KMS-11 (cell line): Measurements from ENCODE around the gene LDB1.

ENCODE experiments used
- H2AFZ ChIP-seq: fragments of 200-600 bp; sonication (generic); 2 replicates; pipeline ENCODE4 v1.6.1; 2016; ENCODE audit warnings: antibody characterized with exemption, mixed run types, low read depth
- H3K27ac ChIP-seq: fragments of 200-600 bp; sonication (generic); 2 replicates; pipeline ENCODE4 v1.6.1; 2016; ENCODE audit warnings: mild to moderate bottlenecking, mixed run types
- H3K27me3 ChIP-seq: fragments of 200-600 bp; sonication (generic); 2 replicates; pipeline ENCODE4 v1.6.1; 2017; ENCODE audit warnings: mild to moderate bottlenecking, low read depth, mixed run types, moderate library complexity; ENCODE audit not compliant: insufficient read depth
- H3K36me3 ChIP-seq: fragments of 200-600 bp; sonication (generic); 2 replicates; pipeline ENCODE4 v1.6.1; 2017; ENCODE audit warnings: mild to moderate bottlenecking, mixed run types; ENCODE audit not compliant: insufficient read depth
- H3K4me1 ChIP-seq: fragments of 200-600 bp; sonication (generic); 2 replicates; pipeline ENCODE4 v1.6.1; 2016; ENCODE audit warnings: mild to moderate bottlenecking, low read depth, mixed run types; ENCODE audit not compliant: poor library complexity, severe bottlenecking
- H3K4me2 ChIP-seq: fragments of 200-600 bp; sonication (generic); 2 replicates; pipeline ENCODE4 v1.7.0; 2016; ENCODE audit warnings: mild to moderate bottlenecking, mixed run types
- H3K4me3 ChIP-seq: fragments of 200-600 bp; sonication (generic); IDR thresholded peaks from 2 replicates; pipeline ENCODE4 v1.6.1; 2017; ENCODE audit warnings: low read depth, low read length, mixed read lengths; ENCODE audit not compliant: insufficient read depth
- H3K79me2 ChIP-seq: fragments of 200-600 bp; sonication (generic); 2 replicates; pipeline ENCODE4 v1.6.1; 2016; ENCODE audit warnings: low read depth, mixed run types; ENCODE audit not compliant: insufficient read depth
- H3K9ac ChIP-seq: fragments of 200-600 bp; sonication (generic); 2 replicates; pipeline ENCODE4 v1.6.1; 2016; ENCODE audit warnings: mild to moderate bottlenecking, mixed run types
- H4K20me1 ChIP-seq: fragments of 200-600 bp; sonication (generic); 2 replicates; pipeline ENCODE4 v1.6.1; 2016; ENCODE audit warnings: mild to moderate bottlenecking, mixed run types; ENCODE audit not compliant: insufficient read depth
- CTCF ChIP-seq: fragments of 200-600 bp; sonication (generic); conservative IDR thresholded peaks from 2 replicates; pipeline ENCODE4 v1.6.1; 2017; ENCODE audit warnings: low read depth, mild to moderate bottlenecking, antibody characterized with exemption, low read length, moderate library complexity, mixed read lengths

Gene LDB1

DNA sequence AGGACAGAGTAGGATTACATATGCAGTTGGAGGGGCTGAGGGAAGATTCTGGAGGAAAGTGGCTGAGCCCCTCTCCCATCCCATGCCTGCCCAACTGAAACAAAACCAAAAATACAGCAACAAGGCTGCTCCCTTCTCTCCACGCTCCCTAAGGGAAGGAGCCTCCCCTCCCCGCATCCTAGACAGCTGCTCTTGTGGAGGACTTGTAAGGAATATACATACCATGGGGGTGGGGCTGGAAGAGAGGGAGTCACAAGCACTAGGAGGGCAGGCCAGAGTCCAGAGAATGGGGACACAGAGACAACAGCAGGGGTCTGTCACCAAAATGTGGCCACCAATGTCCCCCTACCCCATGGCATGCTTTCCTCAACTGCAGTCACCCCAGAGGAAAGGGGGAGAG lies 13.2 kb downstream of the LDB1 start:
- Histone ChIP-seq H3K27me3 (no peaks in the 10 kb centered on the region), H3K36me3 (no peaks in the 10 kb centered on the region; the same call in 1 of the 2 replicates), H3K4me2 (no peak overlapping the region), H2AFZ (no peak overlapping the region), H3K27ac (no peak overlapping the region), H3K4me3 (no peak overlapping the region), H4K20me1 (no peaks in the 10 kb centered on the region; the same call in 1 of the 2 replicates), H3K4me1 (no peaks in the 10 kb centered on the region), H3K9ac (no peak overlapping the region), H3K79me2 (peaks cover 6% of the 10 kb centered on the region; the same call in 1 of the 2 replicates)
- TF ChIP-seq CTCF = no peak

- H4K20me1 ChIP-seq = no peaks in the 10 kb centered on the region
- no peak for TF ChIP-seq CTCF
- H3K27ac ChIP-seq = no peak overlapping the region
- no peak overlapping the region for H3K9ac ChIP-seq
- H3K36me3 ChIP-seq = no peaks in the 10 kb centered on the region
- H3K4me2 ChIP-seq = no peak overlapping the region
- no peak overlapping the region for H3K4me3 ChIP-seq
- H3K79me2 ChIP-seq = no peaks in the 10 kb centered on the region
- no peaks in the 10 kb centered on the region for H3K4me1 ChIP-seq
- no peak overlapping the region for H2AFZ ChIP-seq
- no peaks in the 10 kb centered on the region for H3K27me3 ChIP-seq
Observed at GRCh38 chr10:102102421-102102820, 17.7 kb downstream of the LDB1 start.

DNA sequence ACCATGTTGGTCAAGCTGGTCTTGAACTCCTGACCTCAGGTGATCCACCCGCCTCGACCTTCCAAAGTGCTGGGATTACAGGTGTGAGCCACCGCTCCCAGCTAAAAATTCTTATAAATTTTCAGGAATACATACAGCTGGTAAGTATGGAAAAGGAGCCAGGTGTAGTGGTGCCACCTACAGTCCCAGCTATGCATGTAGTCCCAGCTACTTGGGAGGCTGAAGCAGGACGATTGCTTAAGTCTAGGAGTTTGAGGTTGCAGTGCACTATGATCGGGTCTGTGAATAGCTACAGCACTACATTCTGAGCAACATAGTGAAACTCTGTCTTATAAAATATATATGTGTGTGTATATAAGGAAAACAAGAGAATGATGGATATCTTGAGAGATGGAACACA lies 19.0 kb downstream of the LDB1 start:
- no peak overlapping the region for H3K4me2 ChIP-seq
- no peak overlapping the region for H2AFZ ChIP-seq
- H3K27me3 ChIP-seq = no peaks in the 10 kb centered on the region
- H3K36me3 ChIP-seq = no peaks in the 10 kb centered on the region
- no peak overlapping the region for H3K9ac ChIP-seq
- H4K20me1 ChIP-seq = no peaks in the 10 kb centered on the region
- H3K4me3 ChIP-seq = no peak overlapping the region
- H3K4me1 ChIP-seq = no peaks in the 10 kb centered on the region
- TF ChIP-seq CTCF = no peak
- no peaks in the 10 kb centered on the region for H3K79me2 ChIP-seq
- H3K27ac ChIP-seq = no peak overlapping the region

- Histone ChIP-seq H3K4me2 (no peak overlapping the region), H3K9ac (no peak overlapping the region), H4K20me1 (no peaks in the 10 kb centered on the region), H2AFZ (no peak overlapping the region), H3K36me3 (no peaks in the 10 kb centered on the region), H3K27ac (no peak overlapping the region), H3K4me1 (no peaks in the 10 kb centered on the region), H3K27me3 (no peaks in the 10 kb centered on the region), H3K79me2 (no peaks in the 10 kb centered on the region), H3K4me3 (no peak overlapping the region)
- TF ChIP-seq CTCF = no peak
Observed at GRCh38 chr10:102096449-102096848, 23.7 kb downstream of the LDB1 start.
